CD14-positive monocyte (primary cell): ENCODE data around the gene STIM1. TPM values are rescaled to one million over a fixed set of nuclear protein-coding genes. Genes with fewer than 3 reads are reported as not detected.

Experiments used
- DNase-seq, 3 donors: peaks; one replicate each; pipeline ENCODE4 v3.0.0-alpha.2; 2011 to 2022
- H2AFZ ChIP-seq: 2 replicates; pipeline ENCODE4 v1.6.0; 2012; ENCODE audit warnings: mild to moderate bottlenecking, low read depth, low read length, inconsistent platforms; ENCODE audit not compliant: insufficient read depth, poor library complexity, severe bottlenecking
- H3K27ac ChIP-seq, 2 donors: 1 replicate in 1 of 2; 2 replicates in 1 of 2; pipeline ENCODE4 v1.5.1; 2012 to 2013; ENCODE audit warnings: low read length in 2 of 2, control low read depth in 1 of 2, inconsistent platforms in 1 of 2, low read depth in 1 of 2, mild to moderate bottlenecking in 1 of 2
- H3K27me3 ChIP-seq, 2 donors: one replicate each; pipeline versions ENCODE4 v1.6.0 to v1.6.1; 2011 to 2013; ENCODE audit warnings: low read length in 2 of 2; ENCODE audit not compliant: control insufficient read depth in 2 of 2, insufficient read depth in 2 of 2
- H3K36me3 ChIP-seq, 2 donors: replicated peaks in 1 of 2; 1 replicate in 1 of 2; 2 replicates in 1 of 2; pipeline versions ENCODE4 v1.5.1 to v1.6.1; 2012 to 2013; ENCODE audit warnings: low read length in 2 of 2, control low read depth in 1 of 2, inconsistent platforms in 1 of 2, mild to moderate bottlenecking in 1 of 2; ENCODE audit not compliant: insufficient read depth in 2 of 2, control insufficient read depth in 1 of 2
- H3K4me1 ChIP-seq, 2 donors: 1 replicate in 1 of 2; 2 replicates in 1 of 2; pipeline versions ENCODE4 v1.5.1 to v1.6.1; 2012 to 2013; ENCODE audit warnings: low read length in 2 of 2, control low read depth in 1 of 2, inconsistent platforms in 1 of 2, mild to moderate bottlenecking in 1 of 2, moderate library complexity in 1 of 2; ENCODE audit not compliant: insufficient read depth in 2 of 2, control insufficient read depth in 1 of 2
- H3K4me2 ChIP-seq: replicated peaks from 2 replicates; pipeline ENCODE3; 2012; ENCODE audit warnings: low read length, moderate library complexity, mild to moderate bottlenecking; ENCODE audit not compliant: poor library complexity, severe bottlenecking; ENCODE audit errors: extremely low read depth
- H3K4me3 ChIP-seq, 3 experiments: fragments of 200-600 bp in 1 of 3; sonication (generic) in 1 of 3; replicated peaks in 1 of 3; 1 replicate in 2 of 3; 2 replicates in 1 of 3; pipeline ENCODE4 v1.5.1; 2011 to 2013; ENCODE audit warnings: low read length in 3 of 3, mild to moderate bottlenecking in 3 of 3, control low read depth in 2 of 3, low read depth in 2 of 3, inconsistent platforms in 1 of 3, moderate library complexity in 1 of 3
- H3K79me2 ChIP-seq: 2 replicates; pipeline ENCODE4 v1.6.0; 2012; ENCODE audit warnings: mild to moderate bottlenecking, control low read depth, inconsistent platforms, low read length, moderate library complexity; ENCODE audit not compliant: insufficient read depth
- H3K9ac ChIP-seq: 2 replicates; pipeline ENCODE4 v1.6.0; 2017; ENCODE audit warnings: low read length, mild to moderate bottlenecking; ENCODE audit not compliant: insufficient read depth, poor library complexity, severe bottlenecking
- H3K9me3 ChIP-seq, 2 donors: replicated peaks in 1 of 2; 1 replicate in 1 of 2; 2 replicates in 1 of 2; pipeline versions ENCODE4 v1.5.1 to v1.6.1; 2012 to 2013; ENCODE audit warnings: low read length in 2 of 2, control low read depth in 1 of 2; ENCODE audit not compliant: control insufficient read depth in 1 of 2, insufficient read depth in 1 of 2
- H4K20me1 ChIP-seq: 2 replicates; pipeline ENCODE4 v1.6.0; 2012; ENCODE audit warnings: mild to moderate bottlenecking, low read length, control low read depth, moderate library complexity; ENCODE audit not compliant: insufficient read depth
- H3K27ac Mint-ChIP-seq, 7 donors: one replicate each; pipeline ENCODE4 v1.8.0; 2020; ENCODE audit warnings: mild to moderate bottlenecking in 7 of 7, mixed read lengths in 7 of 7, moderate library complexity in 6 of 7, inconsistent platforms in 2 of 7
- H3K27me3 Mint-ChIP-seq, 3 donors: one replicate each; pipeline ENCODE4 v1.8.0; 2021 to 2022; ENCODE audit warnings: low read depth in 3 of 3, mild to moderate bottlenecking in 3 of 3, mixed read lengths in 3 of 3, moderate library complexity in 3 of 3, inconsistent platforms in 1 of 3
- H3K36me3 Mint-ChIP-seq, 2 donors: one replicate each; pipeline ENCODE4 v1.8.0; 2020; ENCODE audit warnings: mixed read lengths in 2 of 2, inconsistent platforms in 1 of 2, mild to moderate bottlenecking in 1 of 2
- H3K4me1 Mint-ChIP-seq: one replicate; pipeline ENCODE4 v1.8.0; 2020; ENCODE audit warnings: mild to moderate bottlenecking, mixed read lengths
- H3K4me3 Mint-ChIP-seq, 2 donors: one replicate each; pipeline ENCODE4 v1.8.0; 2020; ENCODE audit warnings: mild to moderate bottlenecking in 2 of 2, mixed read lengths in 2 of 2, moderate library complexity in 1 of 2
- H3K9me3 Mint-ChIP-seq, 7 donors: one replicate each; pipeline ENCODE4 v1.8.0; 2020 to 2022; ENCODE audit warnings: mixed read lengths in 7 of 7, mild to moderate bottlenecking in 6 of 7, moderate library complexity in 6 of 7, inconsistent platforms in 2 of 7
- WGBS: methylation state at CpG from one replicate; pipeline ENCODE4 v1.1.5; 2013; ENCODE audit warnings: missing lambda C conversion rate; ENCODE audit not compliant: insufficient coverage; 5-methylcytosine and 5-hydroxymethylcytosine counted together
- intact Hi-C, 2 donors: fragments of 100-400 bp; cut with micrococcal nuclease; formaldehyde crosslinking; loops; one replicate each; pipeline versions ENCODE4 v1.15.0 to v1.15.1; 2023
- polyA plus RNA-seq, 3 donors: library from polyadenylated mRNA; depleted of rRNA in 1 of 3; unstranded in 2 of 3; stranded (reverse) in 1 of 3; fragments of 300-500 nt in 2 of 3; fragments of >200 nt in 1 of 3; fragmentation: Illumina TruSeq in 2 of 3; gene quantifications; 1 replicate in 2 of 3; 2 replicates in 1 of 3; pipeline ENCODE4 v1.2.3, GENCODE V29; 2012 to 2021
- TF ChIP-seq, protein P1 (sequence below): fragments of 200-600 bp; IDR thresholded peaks from one replicate; pipeline ENCODE4 v1.8.0; 2022; ENCODE audit warnings: antibody characterized with exemption, mild to moderate bottlenecking

Gene STIM1
- polyA plus RNA-seq, 3 donors, result 14.0 to 68.6 (median 21.0) TPM

DNA sequence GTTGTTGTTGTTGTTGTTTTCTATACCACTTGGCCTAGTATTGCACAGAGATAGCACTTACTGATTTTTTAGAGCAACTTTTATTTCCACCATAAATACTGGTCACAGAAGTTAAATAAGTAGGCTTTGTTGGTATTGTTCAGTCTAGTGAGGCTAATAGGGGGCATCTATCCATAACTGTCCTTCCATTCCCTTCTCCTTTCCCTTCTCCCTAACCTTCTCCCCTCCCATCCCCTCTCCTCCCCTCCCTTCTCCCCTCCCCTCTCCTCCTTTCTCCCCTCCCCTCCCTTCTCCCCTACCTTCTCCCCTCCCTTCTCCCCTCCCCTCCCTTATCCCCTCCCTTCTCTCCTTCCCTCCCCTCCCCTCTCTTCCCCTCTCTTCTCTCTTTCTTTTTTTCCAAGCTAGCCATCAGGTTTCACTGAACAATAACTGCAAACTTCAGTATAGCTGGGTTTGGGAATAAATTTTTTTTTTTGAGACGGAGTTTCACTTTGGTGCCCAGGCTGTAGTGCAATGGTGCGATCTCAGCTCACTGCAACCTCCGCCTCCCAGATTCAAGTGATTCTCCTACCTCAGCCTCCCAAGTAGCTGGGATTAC is 56.5 kb downstream of the STIM1 start:
- H3K4me3 Mint-ChIP-seq, result no peak overlapping the region
- no peak for DNase-seq
- Histone ChIP-seq H3K4me2 (no peak overlapping the region), H4K20me1 (peaks cover 3% of the 10 kb centered on the region), H3K36me3 (no peaks in the 10 kb centered on the region), H3K4me3 (no peak overlapping the region), H2AFZ (no peak overlapping the region), H3K4me1 (peaks cover 52 to 68% of the 10 kb centered on the region in 2 donors), H3K27me3 (no peaks in the 10 kb centered on the region), H3K27ac (peak overlapping the region in 1 of 2 donors; percentile 67), H3K79me2 (peaks cover 100% of the 10 kb centered on the region), H3K9me3 (no peaks in the 10 kb centered on the region), H3K9ac (no peak overlapping the region)
- intact Hi-C loops, result no loop called here
- H3K27ac Mint-ChIP-seq, result peak overlapping the region in 3 of 7 donors; percentile 47 to 92 (median 79)
- H3K27me3 Mint-ChIP-seq, result no peaks in the 10 kb centered on the region
- H3K36me3 Mint-ChIP-seq, result peaks cover 4 to 6% of the 10 kb centered on the region in 2 donors
- TF ChIP-seq, protein P1, sequence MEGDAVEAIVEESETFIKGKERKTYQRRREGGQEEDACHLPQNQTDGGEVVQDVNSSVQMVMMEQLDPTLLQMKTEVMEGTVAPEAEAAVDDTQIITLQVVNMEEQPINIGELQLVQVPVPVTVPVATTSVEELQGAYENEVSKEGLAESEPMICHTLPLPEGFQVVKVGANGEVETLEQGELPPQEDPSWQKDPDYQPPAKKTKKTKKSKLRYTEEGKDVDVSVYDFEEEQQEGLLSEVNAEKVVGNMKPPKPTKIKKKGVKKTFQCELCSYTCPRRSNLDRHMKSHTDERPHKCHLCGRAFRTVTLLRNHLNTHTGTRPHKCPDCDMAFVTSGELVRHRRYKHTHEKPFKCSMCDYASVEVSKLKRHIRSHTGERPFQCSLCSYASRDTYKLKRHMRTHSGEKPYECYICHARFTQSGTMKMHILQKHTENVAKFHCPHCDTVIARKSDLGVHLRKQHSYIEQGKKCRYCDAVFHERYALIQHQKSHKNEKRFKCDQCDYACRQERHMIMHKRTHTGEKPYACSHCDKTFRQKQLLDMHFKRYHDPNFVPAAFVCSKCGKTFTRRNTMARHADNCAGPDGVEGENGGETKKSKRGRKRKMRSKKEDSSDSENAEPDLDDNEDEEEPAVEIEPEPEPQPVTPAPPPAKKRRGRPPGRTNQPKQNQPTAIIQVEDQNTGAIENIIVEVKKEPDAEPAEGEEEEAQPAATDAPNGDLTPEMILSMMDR, result no peak
- H3K9me3 Mint-ChIP-seq, result no peaks in the 10 kb centered on the region
- peaks cover 72% of the 10 kb centered on the region for H3K4me1 Mint-ChIP-seq
- WGBS, result no CpG with 5 or more reads among the region's 3 CpGs

DNA sequence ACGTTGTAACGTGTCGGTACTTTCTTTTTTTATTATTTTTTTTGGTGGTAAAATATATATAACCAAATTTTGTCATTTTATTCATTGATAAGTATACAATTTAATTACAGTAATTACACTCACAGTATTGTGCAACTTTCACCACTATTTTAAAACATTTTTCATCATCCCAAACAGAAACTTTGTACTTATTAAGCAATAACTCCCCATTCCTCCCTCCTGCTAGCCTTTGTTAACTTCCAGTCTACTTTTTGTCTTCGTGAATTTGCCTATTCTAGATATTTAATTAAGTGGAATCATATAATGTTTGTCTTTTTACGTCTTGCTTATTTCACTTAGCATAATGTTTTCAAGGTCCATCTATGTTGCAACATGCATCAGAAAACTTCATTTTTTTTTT is 58.5 kb downstream of the STIM1 start:
- Histone ChIP-seq H3K36me3 (no peaks in the 10 kb centered on the region), H3K9ac (no peak overlapping the region), H2AFZ (no peak overlapping the region), H3K79me2 (peaks cover 100% of the 10 kb centered on the region), H3K27me3 (no peaks in the 10 kb centered on the region), H3K4me3 (peak overlapping the region in 1 of 3 experiments; percentile 28), H4K20me1 (no peaks in the 10 kb centered on the region), H3K4me1 (peaks cover 64 to 79% of the 10 kb centered on the region in 2 donors), H3K9me3 (no peaks in the 10 kb centered on the region), H3K27ac (peak overlapping the region; percentile 67 to 70), H3K4me2 (peak overlapping the region; percentile 62)
- no peaks in the 10 kb centered on the region for H3K27me3 Mint-ChIP-seq
- TF ChIP-seq, protein P1, result no peak
- peak overlapping the region; percentile 86 to 98 (median 92) for H3K27ac Mint-ChIP-seq
- WGBS, result no CpG with 5 or more reads among the region's 5 CpGs
- H3K4me1 Mint-ChIP-seq, result peaks cover 82% of the 10 kb centered on the region
- peak in 1 of 3 donors; percentile 46 for DNase-seq
- no peaks in the 10 kb centered on the region for H3K9me3 Mint-ChIP-seq
- peak overlapping the region in 1 of 2 donors; percentile 57 for H3K4me3 Mint-ChIP-seq
- intact Hi-C loops, result no loop called here
- H3K36me3 Mint-ChIP-seq, result peaks cover 5 to 6% of the 10 kb centered on the region in 2 donors
